Muscle of back (tissue), 10 donors: ENCODE results near the gene STOX1. TPM values are rescaled to one million over a fixed set of nuclear protein-coding genes. Genes with fewer than 3 reads are reported as not detected.

Experiments used
- polyA plus RNA-seq, 10 donors: library from polyadenylated mRNA; unstranded; fragments of 120-200 nt; gene quantifications; one replicate each; pipeline ENCODE4 v1.2.1, GENCODE V29; 2013; ENCODE audit not compliant: insufficient read length in 10 of 10

The STOX1 gene
- polyA plus RNA-seq, 10 donors = 1.6 to 4.3 (median 2.4) TPM

Other genes with a start within 250 kb of the STOX1 start
- gene CCAR1, start 106.3 kb upstream of the STOX1 start, polyA plus RNA-seq = 100 to 1,000 TPM in 1 of 10 donors, 10 to 100 TPM in 9; 50.4 to 106 (median 77.6) TPM
- gene DDX50, start 73.8 kb downstream of the STOX1 start, polyA plus RNA-seq = 10 to 100 TPM; 43.4 to 54.5 (median 47.5) TPM
- gene DDX21, start 128.6 kb downstream of the STOX1 start, polyA plus RNA-seq = 10 to 100 TPM; 38.2 to 56.2 (median 46.6) TPM
- gene KIFBP, start 161.3 kb downstream of the STOX1 start, polyA plus RNA-seq = 10 to 100 TPM; 20.0 to 28.7 (median 24.9) TPM